ENCODE results near the gene ZNF599.

The ZNF599 gene

GRCh38 chr19:34734537-34735103 lies 38.4 kb downstream of the ZNF599 start:
- DNase-seq: no peak

- peak; percentile 48 for DNase-seq
Measured at GRCh38 chr19:34733746-34734536, 39.1 kb downstream of the ZNF599 start, which contains the start of gene ZNF181. ZNF181 (plus strand) TSS chr19:34734243; CDS start chr19:34735038, 795 bp downstream.

GRCh38 chr19:34733266-34733745 lies 39.7 kb downstream of the ZNF599 start:
- no peak for DNase-seq

- DNase-seq: no peak
Measured at GRCh38 chr19:34732612-34733211, 40.3 kb downstream of the ZNF599 start.

- DNase-seq: no peak
Measured at GRCh38 chr19:34731964-34732363, 41.1 kb downstream of the ZNF599 start.

- no peak for DNase-seq
Measured at GRCh38 chr19:34731019-34731829, 41.8 kb downstream of the ZNF599 start.

- no peak for DNase-seq
Measured at GRCh38 chr19:34725400-34725799, 47.6 kb downstream of the ZNF599 start.

- no peak for DNase-seq
Measured at GRCh38 chr19:34722353-34722752, 50.7 kb downstream of the ZNF599 start.

GRCh38 chr19:34715357-34715756 lies 57.7 kb downstream of the ZNF599 start:
- no peak for DNase-seq

GRCh38 chr19:34713262-34713637 lies 59.8 kb downstream of the ZNF599 start:
- DNase-seq: no peak

GRCh38 chr19:34712395-34713261 lies 60.4 kb downstream of the ZNF599 start:
- DNase-seq: no peak

- no peak for DNase-seq
Measured at GRCh38 chr19:34711890-34712289, 61.1 kb downstream of the ZNF599 start.

All from activated gamma-delta T cell (primary cell).